K562 (cell line): ENCODE measurements around the gene FHIT. TPM values are rescaled to one million over a fixed set of nuclear protein-coding genes. Genes with fewer than 3 reads are reported as not detected.

Source experiments
- ATAC-seq: fragments of 200-7000 bp; cut with Tn5 transposase; 3 replicates; pipeline ENCODE4 v1.9.1; 2020; ENCODE audit warnings: moderate library complexity
- BruUV-seq: library from RNA; stranded (reverse); fragments of 400-500 nt; replicated peaks from 2 replicates; lab custom pipeline; 2021; lab: Mats Ljungman, UMichigan
- CTCF ChIA-PET: fragments of 300-600 bp; formaldehyde crosslinking; extraction: SDS; loops from one replicate; lab custom pipeline; 2021; ENCODE audit warnings: low intra/inter-chr PET ratio; lab: Yijun Ruan, JAX
- POLR2A ChIA-PET: fragments of 300-600, 350-650 bp; sonication (Branson Sonifier 250); formaldehyde crosslinking; extraction: SDS; loops from one replicate; lab custom pipeline; 2021; ENCODE audit warnings: antibody characterized with exemption, inconsistent platforms; lab: Yijun Ruan, JAX
- DNase-seq, 4 experiments: peaks; one replicate each; pipeline versions ENCODE4 v3.0.0 to v3.0.0-alpha.2; 2011 to 2018; ENCODE audit warnings: low spot score in 3 of 4, mixed read lengths in 3 of 4; ENCODE audit errors: extremely low read depth in 1 of 4
- FAIRE-seq: peaks from 2 replicates; lab custom pipeline; 2011; peaks lifted over from hg19 to GRCh38; lab: Jason Lieb, UNC
- H2AFZ ChIP-seq: 2 replicates; pipeline ENCODE4 v1.6.0; 2011; ENCODE audit warnings: low read depth, low read length, control low read depth, inconsistent platforms
- H3K27ac ChIP-seq: fragments of 200-600 bp; 3 replicates; pipeline ENCODE4 v1.8.0; 2011; ENCODE audit warnings: low read depth, mild to moderate bottlenecking, control low read depth, inconsistent platforms, low read length, moderate library complexity, mixed read lengths; ENCODE audit errors: extremely low read depth
- H3K27me3 ChIP-seq, 2 experiments: fragments of 300-600 bp in 1 of 2; 2 replicates in 1 of 2; 3 replicates in 1 of 2; pipeline versions ENCODE4 v1.6.0 to v1.8.0; 2011; ENCODE audit warnings: inconsistent platforms in 2 of 2, low read length in 2 of 2, mild to moderate bottlenecking in 1 of 2, mixed read lengths in 1 of 2, moderate library complexity in 1 of 2; ENCODE audit not compliant: control insufficient read depth in 2 of 2, insufficient read depth in 2 of 2
- H3K36me3 ChIP-seq: fragments of 300-600 bp; 3 replicates; pipeline ENCODE4 v1.8.0; 2011; ENCODE audit warnings: mild to moderate bottlenecking, low read length, inconsistent platforms; ENCODE audit not compliant: control insufficient read depth, insufficient read depth
- H3K4me1 ChIP-seq, 2 experiments: fragments of 200-600 bp in 1 of 2; replicated peaks in 1 of 2; 2 replicates in 1 of 2; 3 replicates in 1 of 2; pipeline versions ENCODE4 v1.5.1 to v1.8.0; 2011; ENCODE audit warnings: inconsistent platforms in 2 of 2, low read length in 2 of 2, mild to moderate bottlenecking in 1 of 2, mixed read lengths in 1 of 2, moderate library complexity in 1 of 2; ENCODE audit not compliant: control insufficient read depth in 2 of 2, insufficient read depth in 2 of 2
- H3K4me2 ChIP-seq: 2 replicates; pipeline ENCODE4 v1.6.1; 2011; ENCODE audit warnings: low read length, control low read depth, inconsistent platforms, mixed read lengths; ENCODE audit not compliant: insufficient read depth
- H3K4me3 ChIP-seq: fragments of 200-600 bp; sonication (generic), shearing (Covaris generic); 2 replicates; pipeline ENCODE4 v1.5.1; 2016; ENCODE audit warnings: control low read depth, inconsistent platforms
- H3K79me2 ChIP-seq: fragments of 200-600 bp; 3 replicates; pipeline ENCODE4 v1.8.0; 2011; ENCODE audit warnings: low read length, inconsistent platforms; ENCODE audit not compliant: control insufficient read depth, insufficient read depth
- H3K9ac ChIP-seq, 2 experiments: 2 replicates each; pipeline versions ENCODE4 v1.6.0 to v1.6.1; 2011; ENCODE audit warnings: low read depth in 2 of 2, low read length in 2 of 2, control low read depth in 1 of 2, inconsistent platforms in 1 of 2, mild to moderate bottlenecking in 1 of 2, mixed read lengths in 1 of 2; ENCODE audit not compliant: insufficient read depth in 1 of 2
- H3K9me1 ChIP-seq: one replicate; pipeline ENCODE4 v1.6.0; 2011; ENCODE audit warnings: inconsistent platforms, mild to moderate bottlenecking, low read length, moderate library complexity; ENCODE audit not compliant: control insufficient read depth, insufficient read depth
- H3K9me3 ChIP-seq: replicated peaks from 2 replicates; pipeline ENCODE4 v1.5.1; 2011; ENCODE audit warnings: low read depth, low read length, inconsistent platforms; ENCODE audit not compliant: control insufficient read depth, insufficient read depth
- H4K20me1 ChIP-seq: replicated peaks from 2 replicates; pipeline ENCODE4 v1.6.1; 2011; ENCODE audit warnings: low read length, inconsistent platforms, mixed read lengths; ENCODE audit not compliant: control insufficient read depth, insufficient read depth
- CBX3 ChIP-seq, 2 experiments: IDR thresholded peaks; 1 replicate in 1 of 2; 2 replicates in 1 of 2; pipeline ENCODE4 v1.6.1; 2012; ENCODE audit warnings: inconsistent platforms in 2 of 2, low read length in 2 of 2, borderline replicate concordance in 1 of 2, control low read depth in 1 of 2
- ESRRB ChIP-seq: fragments of 250-450 bp; sonication (Bioruptor Pico); IDR thresholded peaks from 2 replicates; pipeline ENCODE4 v1.5.0; 2020; ENCODE audit warnings: mild to moderate bottlenecking, moderate library complexity, borderline replicate concordance
- KDM5B ChIP-seq: fragments of 200-600 bp; sonication (generic); IDR thresholded peaks from 2 replicates; pipeline ENCODE4 v1.6.1; 2012; ENCODE audit warnings: low read depth, mild to moderate bottlenecking, moderate library complexity, low read length, control low read depth, inconsistent platforms; ENCODE audit not compliant: insufficient replicate concordance
- KLF10 ChIP-seq: fragments of 250-450 bp; sonication (Bioruptor Pico); IDR thresholded peaks from 2 replicates; pipeline ENCODE4 v1.6.1; 2021; ENCODE audit warnings: matching md5 sums
- RAD21 ChIP-seq, 2 experiments: fragments of 250-450 bp in 1 of 2; fragments of 450-650 bp in 1 of 2; sonication (Bioruptor Pico) in 1 of 2; formaldehyde crosslinking in 1 of 2; IDR thresholded peaks in 1 of 2; conservative IDR thresholded peaks in 1 of 2; 2 replicates each; pipeline versions ENCODE4 v1.4.0 to v1.8.0; 2020 to 2022; ENCODE audit warnings: mild to moderate bottlenecking in 2 of 2, moderate library complexity in 1 of 2
- TCF3 ChIP-seq: sonication (generic); formaldehyde crosslinking; IDR thresholded peaks from 2 replicates; pipeline ENCODE4 v1.4.0; 2020; ENCODE audit warnings: mild to moderate bottlenecking, missing genetic modification reagents
- ZFP36 ChIP-seq: fragments of 150-350 bp; IDR thresholded peaks from 2 replicates; pipeline ENCODE4 v1.6.1; 2018; ENCODE audit warnings: low read length, low read depth; ENCODE audit not compliant: partially characterized antibody
- ZNF282 ChIP-seq: sonication (generic); formaldehyde crosslinking; IDR thresholded peaks from 2 replicates; pipeline ENCODE4 v1.8.1; 2023; ENCODE audit warnings: missing genetic modification reagents
- ZNF398 ChIP-seq: fragments of 250-450 bp; sonication (Bioruptor Pico); IDR thresholded peaks from 2 replicates; pipeline ENCODE4 v1.8.0; 2021; ENCODE audit warnings: moderate library complexity, mild to moderate bottlenecking, inconsistent platforms
- WGBS: fragments of 100-300 bp; shearing (Covaris generic); methylation state at CpG from one replicate; pipeline ENCODE4 v1.1.6; 2016; ENCODE audit warnings: low coverage, mixed read lengths; ENCODE audit not compliant: insufficient coverage; ENCODE audit errors: missing lambda C conversion rate; 5-methylcytosine and 5-hydroxymethylcytosine counted together
- in situ Hi-C: fragments of 300-500 bp; cut with MboI; formaldehyde crosslinking; loops from 4 replicates; pipeline ENCODE4 v1.15.0; 2018; ENCODE audit warnings: inconsistent platforms, mixed read lengths
- intact Hi-C: fragments of 100-400 bp; cut with micrococcal nuclease; formaldehyde crosslinking; loops from 2 replicates; pipeline ENCODE4 v1.14.2; 2022
- polyA plus RNA-seq, 8 experiments: library from polyadenylated mRNA; depleted of rRNA in 4 of 8; stranded (reverse) in 5 of 8; unstranded in 3 of 8; fragments of >200 nt; fragmentation: Nextera tagmentation in 2 of 8; fragmentation: Illumina TruSeq in 1 of 8; extraction: Ambion mirVana in 2 of 8; extraction: Trizol in 1 of 8; gene quantifications; 2 replicates each; pipeline versions ENCODE4 v1.2.1 to v1.2.3, GENCODE V29; 2011 to 2014; ENCODE audit warnings: inconsistent platforms in 1 of 8, missing spikeins in 1 of 8
- total RNA-seq, 7 experiments: library from RNA; depleted of rRNA in 6 of 7; stranded (reverse); fragments of >200 nt in 6 of 7; fragmentation: Illumina TruSeq in 2 of 7; extraction: Trizol in 2 of 7; gene quantifications; 2 replicates each; pipeline versions ENCODE4 v1.2.1 to v1.2.3, GENCODE V29; 2011 to 2021; ENCODE audit warnings: low replicate concordance in 1 of 7
- TF ChIP-seq, protein P1 (sequence below): sonication (generic); formaldehyde crosslinking; IDR thresholded peaks from 2 replicates; pipeline ENCODE4 v1.8.1; 2023; ENCODE audit warnings: missing genetic modification reagents, mild to moderate bottlenecking, borderline replicate concordance
- TF ChIP-seq, protein P2 (sequence below): sonication (generic); formaldehyde crosslinking; IDR thresholded peaks from 2 replicates; pipeline ENCODE4 v1.8.1; 2023; ENCODE audit warnings: mild to moderate bottlenecking, missing genetic modification reagents

The FHIT gene
- total and polyA plus RNA-seq, 9 of the 15 experiments (the other 6 are each of a cell fraction or from before 2014, with no cell fraction given), result 1.7 to 9.1 (median 4.3) TPM

DNA sequence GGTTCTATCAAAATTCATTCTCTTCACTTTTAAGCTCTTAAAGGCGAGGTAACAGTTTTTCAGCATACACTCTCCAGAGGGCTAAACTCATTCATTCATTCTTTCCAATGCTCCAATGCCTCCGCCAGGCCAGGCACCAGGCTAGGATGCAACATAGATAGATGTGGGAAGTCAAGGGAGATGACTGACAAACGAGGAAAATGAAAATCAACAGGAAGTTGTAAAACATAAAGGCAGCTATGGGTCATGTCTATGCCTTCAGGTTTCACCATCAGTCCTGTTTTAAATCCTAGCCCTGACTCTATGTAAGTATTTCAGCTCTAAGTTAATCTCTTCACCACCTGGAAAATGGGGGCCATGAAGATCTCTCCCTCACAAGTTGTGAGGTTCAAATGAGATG is 797.9 kb downstream of the FHIT start:
- no TSS peak for BruUV-seq
- no peaks in the 10 kb centered on the region for H3K79me2 ChIP-seq
- no peaks in the 10 kb centered on the region for H3K9me3 ChIP-seq
- intact Hi-C loops, result no loop called here
- no peak overlapping the region for H3K4me3 ChIP-seq
- CTCF ChIA-PET, result no interaction called here
- no peak overlapping the region for H3K27ac ChIP-seq
- no peaks in the 10 kb centered on the region for H3K36me3 ChIP-seq
- WGBS, result 39% methylated on average over 3 of the region's 3 CpGs
- DNase-seq (no peak), ATAC-seq (no peak), FAIRE-seq (no peak)
- no peak overlapping the region for H3K9ac ChIP-seq
- POLR2A ChIA-PET, result no interaction called here
- H4K20me1 ChIP-seq, result no peaks in the 10 kb centered on the region
- no peaks in the 10 kb centered on the region for H3K27me3 ChIP-seq
- no peaks in the 10 kb centered on the region for H3K4me1 ChIP-seq
- H2AFZ ChIP-seq, result no peak overlapping the region
- in situ Hi-C loops, result no loop called here
- no peaks in the 10 kb centered on the region for H3K9me1 ChIP-seq
- H3K4me2 ChIP-seq, result no peak overlapping the region
- no peak for TF ChIP-seq ZFP36
- no peak for TF ChIP-seq ESRRB (CRISPR knock-in tag)
- TF ChIP-seq CBX3 (IDR thresholded peaks at IDR 0.05; ENCODE audit: borderline replicate concordance in 1 of 2, low read length in 2 of 2), result no peak
- TF ChIP-seq, protein P1, sequence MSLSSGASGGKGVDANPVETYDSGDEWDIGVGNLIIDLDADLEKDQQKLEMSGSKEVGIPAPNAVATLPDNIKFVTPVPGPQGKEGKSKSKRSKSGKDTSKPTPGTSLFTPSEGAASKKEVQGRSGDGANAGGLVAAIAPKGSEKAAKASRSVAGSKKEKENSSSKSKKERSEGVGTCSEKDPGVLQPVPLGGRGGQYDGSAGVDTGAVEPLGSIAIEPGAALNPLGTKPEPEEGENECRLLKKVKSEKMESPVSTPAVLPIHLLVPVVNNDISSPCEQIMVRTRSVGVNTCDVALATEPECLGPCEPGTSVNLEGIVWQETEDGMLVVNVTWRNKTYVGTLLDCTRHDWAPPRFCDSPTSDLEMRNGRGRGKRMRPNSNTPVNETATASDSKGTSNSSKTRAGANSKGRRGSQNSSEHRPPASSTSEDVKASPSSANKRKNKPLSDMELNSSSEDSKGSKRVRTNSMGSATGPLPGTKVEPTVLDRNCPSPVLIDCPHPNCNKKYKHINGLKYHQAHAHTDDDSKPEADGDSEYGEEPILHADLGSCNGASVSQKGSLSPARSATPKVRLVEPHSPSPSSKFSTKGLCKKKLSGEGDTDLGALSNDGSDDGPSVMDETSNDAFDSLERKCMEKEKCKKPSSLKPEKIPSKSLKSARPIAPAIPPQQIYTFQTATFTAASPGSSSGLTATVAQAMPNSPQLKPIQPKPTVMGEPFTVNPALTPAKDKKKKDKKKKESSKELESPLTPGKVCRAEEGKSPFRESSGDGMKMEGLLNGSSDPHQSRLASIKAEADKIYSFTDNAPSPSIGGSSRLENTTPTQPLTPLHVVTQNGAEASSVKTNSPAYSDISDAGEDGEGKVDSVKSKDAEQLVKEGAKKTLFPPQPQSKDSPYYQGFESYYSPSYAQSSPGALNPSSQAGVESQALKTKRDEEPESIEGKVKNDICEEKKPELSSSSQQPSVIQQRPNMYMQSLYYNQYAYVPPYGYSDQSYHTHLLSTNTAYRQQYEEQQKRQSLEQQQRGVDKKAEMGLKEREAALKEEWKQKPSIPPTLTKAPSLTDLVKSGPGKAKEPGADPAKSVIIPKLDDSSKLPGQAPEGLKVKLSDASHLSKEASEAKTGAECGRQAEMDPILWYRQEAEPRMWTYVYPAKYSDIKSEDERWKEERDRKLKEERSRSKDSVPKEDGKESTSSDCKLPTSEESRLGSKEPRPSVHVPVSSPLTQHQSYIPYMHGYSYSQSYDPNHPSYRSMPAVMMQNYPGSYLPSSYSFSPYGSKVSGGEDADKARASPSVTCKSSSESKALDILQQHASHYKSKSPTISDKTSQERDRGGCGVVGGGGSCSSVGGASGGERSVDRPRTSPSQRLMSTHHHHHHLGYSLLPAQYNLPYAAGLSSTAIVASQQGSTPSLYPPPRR, result no peak
- TF ChIP-seq TCF3, result no peak
- TF ChIP-seq, protein P2, sequence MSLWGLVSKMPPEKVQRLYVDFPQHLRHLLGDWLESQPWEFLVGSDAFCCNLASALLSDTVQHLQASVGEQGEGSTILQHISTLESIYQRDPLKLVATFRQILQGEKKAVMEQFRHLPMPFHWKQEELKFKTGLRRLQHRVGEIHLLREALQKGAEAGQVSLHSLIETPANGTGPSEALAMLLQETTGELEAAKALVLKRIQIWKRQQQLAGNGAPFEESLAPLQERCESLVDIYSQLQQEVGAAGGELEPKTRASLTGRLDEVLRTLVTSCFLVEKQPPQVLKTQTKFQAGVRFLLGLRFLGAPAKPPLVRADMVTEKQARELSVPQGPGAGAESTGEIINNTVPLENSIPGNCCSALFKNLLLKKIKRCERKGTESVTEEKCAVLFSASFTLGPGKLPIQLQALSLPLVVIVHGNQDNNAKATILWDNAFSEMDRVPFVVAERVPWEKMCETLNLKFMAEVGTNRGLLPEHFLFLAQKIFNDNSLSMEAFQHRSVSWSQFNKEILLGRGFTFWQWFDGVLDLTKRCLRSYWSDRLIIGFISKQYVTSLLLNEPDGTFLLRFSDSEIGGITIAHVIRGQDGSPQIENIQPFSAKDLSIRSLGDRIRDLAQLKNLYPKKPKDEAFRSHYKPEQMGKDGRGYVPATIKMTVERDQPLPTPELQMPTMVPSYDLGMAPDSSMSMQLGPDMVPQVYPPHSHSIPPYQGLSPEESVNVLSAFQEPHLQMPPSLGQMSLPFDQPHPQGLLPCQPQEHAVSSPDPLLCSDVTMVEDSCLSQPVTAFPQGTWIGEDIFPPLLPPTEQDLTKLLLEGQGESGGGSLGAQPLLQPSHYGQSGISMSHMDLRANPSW (CRISPR knock-in tag), result no peak
- TF ChIP-seq KDM5B, result no peak
- TF ChIP-seq ZNF398 (CRISPR knock-in tag), result no peak
- TF ChIP-seq ZNF282 (CRISPR knock-in tag), result no peak
- TF ChIP-seq KLF10, result no peak
- TF ChIP-seq RAD21 (CRISPR knock-in tag; conservative IDR thresholded peaks at IDR 0.05 in 1 of 2, IDR thresholded peaks at IDR 0.05 in 1 of 2), result no peak
